HG02610 (cell line): ENCODE measurements around the gene ITGA11.

Experiments used
- ATAC-seq: cut with Tn5 transposase; IDR thresholded peaks from one replicate; pipeline ENCODE4 v1.9.1; 2021; ENCODE audit warnings: mild to moderate bottlenecking, moderate library complexity; ENCODE audit not compliant: unreplicated experiment

ITGA11 gene

DNA sequence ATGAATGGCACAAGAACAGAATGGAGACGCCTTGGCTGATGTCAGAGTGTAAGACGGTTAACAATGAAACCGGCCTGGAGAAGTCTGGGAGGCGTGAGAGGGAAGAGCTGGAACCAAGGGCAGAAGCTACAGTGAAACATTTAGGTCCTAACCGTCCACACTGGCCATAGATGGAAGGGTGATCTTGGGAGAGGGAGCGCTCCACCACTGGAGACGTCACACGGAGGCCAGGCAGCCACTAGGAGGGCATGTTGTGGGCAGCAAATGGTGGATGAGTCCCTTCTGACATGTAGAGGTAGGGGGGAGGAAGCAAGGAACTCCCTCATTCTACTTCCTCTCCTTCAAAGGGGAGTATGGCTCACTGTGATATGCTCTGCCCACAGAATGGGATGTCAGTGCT is 130.7 kb downstream of the ITGA11 start:
- no peak for ATAC-seq

DNA sequence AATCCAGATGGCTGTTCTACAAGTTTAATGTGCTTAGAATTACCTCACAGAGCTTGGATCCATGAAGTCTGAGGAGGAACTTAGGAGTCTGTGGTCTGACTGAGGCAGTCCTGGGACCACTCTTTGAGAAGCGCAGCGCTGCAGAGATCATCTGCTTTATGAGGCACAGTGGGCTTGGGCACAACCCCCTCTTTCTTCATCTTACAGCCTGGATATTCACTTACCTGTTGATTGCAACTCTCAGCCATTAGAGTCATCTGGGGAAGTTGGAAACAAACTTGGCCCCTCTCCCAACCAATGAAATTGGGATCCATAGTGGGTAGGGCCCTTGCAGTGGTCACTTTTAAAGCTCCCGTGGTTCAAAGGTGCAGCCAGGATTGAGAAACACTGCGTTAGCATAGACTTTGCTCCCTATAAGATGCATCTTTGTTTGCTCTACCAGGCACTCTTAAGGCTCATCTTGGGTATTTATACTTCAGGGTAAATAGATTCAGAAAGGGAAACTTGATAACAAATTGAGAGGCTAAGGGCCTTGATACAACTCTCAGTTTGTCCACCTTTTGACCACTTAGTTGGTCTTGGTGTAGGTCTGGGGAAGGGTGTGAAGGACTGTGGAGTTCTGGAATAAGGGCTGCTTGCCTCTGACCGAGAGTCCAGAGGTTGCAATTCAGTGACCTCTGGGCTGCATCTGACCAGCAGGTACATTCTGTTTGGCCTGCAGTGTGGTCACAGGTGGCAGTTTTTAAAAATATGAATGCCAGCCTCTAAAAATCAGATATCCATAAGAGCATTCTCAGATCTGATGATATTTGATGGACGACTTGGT is 131.6 kb downstream of the ITGA11 start:
- no peak for ATAC-seq

DNA sequence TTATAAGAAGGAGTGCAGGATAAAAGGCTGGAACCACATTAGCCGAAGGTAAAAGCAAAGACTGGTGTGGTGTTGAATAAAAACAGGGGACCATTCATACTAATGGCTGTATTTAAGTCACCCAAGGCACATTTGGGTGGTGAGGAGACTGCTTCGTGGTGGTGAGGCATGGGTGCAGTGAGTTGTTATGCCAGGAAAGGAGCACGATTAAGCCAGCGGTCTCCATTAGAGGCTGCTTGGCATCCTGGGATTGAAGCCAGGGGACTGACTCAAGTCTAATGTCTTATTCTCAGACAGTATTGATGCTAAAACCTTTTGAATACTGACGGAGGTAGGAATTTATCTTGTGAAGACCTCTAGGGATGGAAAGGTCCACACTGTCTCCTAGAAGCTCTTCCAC is 132.5 kb downstream of the ITGA11 start:
- no peak for ATAC-seq

DNA sequence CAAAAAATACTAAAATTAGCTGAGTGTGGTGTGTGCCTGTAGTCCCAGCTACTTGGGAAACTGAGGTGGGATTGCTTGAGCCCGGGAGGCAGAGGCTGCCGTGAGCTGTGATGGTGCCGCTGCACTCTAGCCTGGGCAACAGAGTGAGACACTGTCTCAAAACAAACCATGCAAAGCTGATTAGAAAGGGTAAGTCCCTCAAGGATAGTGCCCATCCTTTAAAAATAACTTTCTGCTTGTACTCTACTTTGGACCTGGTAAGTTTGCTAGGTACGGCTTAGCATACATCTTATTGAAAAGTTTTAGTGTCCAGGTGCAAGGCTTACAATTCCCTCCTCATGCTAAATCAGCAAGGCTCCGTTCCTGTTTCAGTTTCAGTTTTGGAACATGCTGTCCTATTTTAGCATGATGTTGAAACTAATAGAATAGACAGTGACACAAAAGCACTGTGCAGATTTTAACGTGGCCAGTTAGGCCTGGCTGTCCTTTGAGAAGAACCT is 133.0 kb downstream of the ITGA11 start:
- ATAC-seq = peak; percentile 80

DNA sequence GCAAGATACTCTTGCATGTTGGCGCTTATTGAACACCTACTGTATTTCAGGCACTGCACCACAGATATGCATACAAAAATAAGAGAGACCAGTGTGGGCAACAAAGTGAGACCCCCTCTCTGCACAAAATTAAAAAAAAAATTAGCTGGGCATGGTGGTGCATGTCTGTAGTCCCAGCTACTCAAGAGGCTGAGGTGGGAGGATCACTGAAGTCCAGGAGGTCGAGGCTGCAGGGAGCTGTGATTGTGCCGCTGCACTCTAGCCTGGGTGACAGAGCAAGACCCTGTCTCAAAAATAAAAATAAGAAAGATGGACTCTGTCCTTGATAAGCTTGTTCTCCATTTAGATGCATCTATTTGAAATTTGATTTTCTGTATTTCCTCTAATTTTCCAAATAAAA is 133.6 kb downstream of the ITGA11 start:
- ATAC-seq = no peak

DNA sequence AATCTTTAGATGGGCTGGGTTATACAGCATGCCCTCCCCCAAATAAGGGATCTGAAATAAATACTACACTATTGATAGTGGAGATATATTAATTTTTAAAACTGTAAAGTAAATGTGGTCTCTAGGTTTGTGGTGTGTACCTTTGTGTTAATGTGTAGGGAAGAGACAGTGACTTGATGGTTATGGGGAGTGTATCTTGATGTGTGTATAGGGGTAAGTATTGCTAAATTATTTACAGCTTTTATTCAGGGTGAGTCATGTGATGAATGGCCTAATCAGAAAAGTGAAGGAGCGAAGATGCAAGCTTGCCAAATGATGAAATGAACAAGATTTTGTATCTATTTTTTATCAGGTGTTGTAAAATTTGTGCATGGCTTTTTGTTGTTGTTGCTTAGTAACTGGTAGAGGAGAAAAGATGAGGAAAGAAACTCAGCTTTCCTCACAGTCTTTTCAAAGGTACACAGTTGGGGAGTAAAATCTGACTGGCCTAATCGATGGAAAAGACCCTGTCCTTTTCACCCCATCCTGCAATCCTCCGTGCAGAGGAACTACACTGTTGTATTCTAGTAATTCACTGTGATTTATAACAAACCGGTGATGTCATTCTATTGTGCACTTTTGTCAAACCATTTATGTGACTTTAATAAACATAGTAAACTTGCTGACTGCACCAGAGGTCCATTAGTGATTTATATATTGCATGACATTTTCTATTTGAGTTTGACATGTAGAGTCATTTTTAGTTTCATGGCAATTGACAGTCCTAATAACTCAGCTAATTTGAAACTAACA is 136.8 kb downstream of the ITGA11 start:
- ATAC-seq = no peak

DNA sequence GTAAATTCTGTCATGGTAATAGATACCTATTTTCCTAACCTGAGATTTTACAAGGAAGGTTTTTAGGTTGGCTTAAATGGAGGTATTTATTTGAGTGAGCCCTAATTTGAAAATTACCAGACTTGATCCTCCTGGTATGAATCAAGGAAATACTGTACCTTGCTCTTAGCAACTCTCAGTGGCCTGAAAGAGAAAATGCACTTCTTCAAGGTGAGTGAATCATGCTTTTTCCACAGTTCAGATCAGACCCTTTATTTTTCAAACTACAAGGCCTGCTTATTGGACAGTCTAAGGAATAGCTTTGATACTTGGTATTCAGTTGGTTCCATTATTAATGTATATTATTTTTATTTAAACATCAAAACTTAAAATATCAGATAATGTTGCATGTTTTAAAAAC is 139.0 kb downstream of the ITGA11 start:
- no peak for ATAC-seq

DNA sequence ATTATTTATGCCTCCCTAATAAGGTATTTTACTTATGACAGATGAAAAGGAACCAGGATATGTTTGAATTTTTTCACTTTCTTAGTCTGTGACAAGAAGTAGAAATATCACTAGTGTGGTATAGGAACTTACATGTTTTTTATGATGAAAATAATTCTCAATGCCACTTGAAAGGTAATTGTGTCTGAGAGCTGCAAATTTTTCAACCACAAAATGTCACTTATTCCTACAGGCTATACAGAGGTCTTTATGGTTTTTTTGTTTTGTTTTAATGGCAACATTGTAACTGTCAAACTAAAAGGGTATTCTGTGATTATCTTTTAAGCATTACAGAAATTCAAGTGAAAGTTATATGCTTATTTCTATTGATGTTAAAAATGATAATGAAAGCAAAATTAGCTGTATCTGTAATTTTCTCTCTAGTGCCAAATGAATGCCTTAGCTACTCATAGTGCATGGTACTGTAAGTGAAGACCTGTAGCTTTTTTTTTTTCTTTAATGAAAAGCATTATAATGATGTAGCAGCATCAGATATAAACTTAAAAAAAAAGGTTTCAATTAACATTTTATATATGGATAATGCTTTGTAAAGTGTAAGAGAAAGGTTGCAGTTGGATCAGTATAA is 139.7 kb downstream of the ITGA11 start:
- no peak for ATAC-seq

DNA sequence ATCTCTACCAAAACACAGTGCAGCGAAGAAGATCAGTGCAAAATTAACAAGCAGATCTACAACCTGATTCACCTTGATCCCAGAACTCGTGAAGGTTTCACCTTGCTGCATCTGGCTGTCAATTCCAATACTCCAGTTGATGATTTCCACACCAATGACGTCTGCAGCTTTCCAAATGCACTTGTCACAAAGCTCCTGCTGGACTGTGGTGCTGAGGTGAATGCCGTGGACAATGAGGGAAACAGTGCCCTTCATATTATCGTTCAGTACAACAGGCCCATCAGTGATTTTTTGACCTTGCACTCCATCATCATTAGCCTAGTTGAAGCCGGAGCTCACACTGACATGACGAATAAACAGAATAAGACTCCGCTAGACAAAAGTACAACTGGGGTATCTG is 141.2 kb downstream of the ITGA11 start:
- no peak for ATAC-seq

DNA sequence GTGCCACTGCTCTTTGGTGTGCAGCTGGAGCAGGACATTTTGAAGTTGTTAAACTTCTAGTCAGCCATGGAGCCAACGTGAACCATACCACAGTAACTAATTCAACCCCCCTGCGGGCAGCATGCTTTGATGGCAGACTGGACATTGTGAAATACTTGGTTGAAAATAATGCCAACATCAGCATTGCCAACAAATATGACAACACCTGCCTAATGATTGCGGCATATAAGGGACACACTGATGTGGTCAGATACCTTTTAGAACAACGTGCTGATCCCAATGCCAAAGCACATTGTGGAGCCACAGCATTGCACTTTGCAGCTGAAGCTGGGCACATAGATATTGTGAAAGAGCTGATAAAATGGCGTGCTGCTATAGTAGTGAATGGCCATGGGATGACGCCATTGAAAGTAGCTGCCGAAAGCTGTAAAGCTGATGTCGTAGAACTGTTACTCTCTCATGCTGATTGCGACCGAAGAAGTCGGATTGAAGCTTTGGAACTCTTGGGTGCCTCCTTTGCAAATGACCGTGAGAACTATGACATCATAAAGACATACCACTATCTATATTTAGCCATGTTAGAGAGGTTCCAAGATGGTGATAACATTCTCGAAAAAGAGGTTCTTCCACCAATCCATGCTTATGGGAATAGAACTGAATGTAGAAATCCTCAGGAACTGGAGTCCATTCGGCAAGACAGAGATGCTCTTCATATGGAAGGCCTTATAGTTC is 142.2 kb downstream of the ITGA11 start:
- no peak for ATAC-seq

DNA sequence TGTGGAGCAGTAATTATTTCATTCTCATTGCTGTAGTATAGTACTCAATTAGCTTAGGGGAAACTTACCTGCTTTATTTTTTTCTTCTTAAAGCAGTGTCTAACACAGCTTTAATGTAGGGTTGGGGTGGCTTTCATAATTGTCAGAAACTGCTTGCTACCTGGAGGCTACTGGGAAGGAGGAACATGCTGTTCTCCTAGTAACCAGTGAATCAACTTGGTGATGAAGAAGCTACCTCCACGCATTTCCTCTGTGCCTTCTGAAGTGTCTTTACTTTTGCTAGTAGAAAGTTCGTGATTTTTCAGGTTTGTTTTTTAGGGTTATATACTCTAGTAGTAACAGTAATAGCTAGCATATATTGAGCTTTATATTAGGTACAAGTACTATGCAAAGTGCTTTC is 142.9 kb downstream of the ITGA11 start:
- no peak for ATAC-seq

DNA sequence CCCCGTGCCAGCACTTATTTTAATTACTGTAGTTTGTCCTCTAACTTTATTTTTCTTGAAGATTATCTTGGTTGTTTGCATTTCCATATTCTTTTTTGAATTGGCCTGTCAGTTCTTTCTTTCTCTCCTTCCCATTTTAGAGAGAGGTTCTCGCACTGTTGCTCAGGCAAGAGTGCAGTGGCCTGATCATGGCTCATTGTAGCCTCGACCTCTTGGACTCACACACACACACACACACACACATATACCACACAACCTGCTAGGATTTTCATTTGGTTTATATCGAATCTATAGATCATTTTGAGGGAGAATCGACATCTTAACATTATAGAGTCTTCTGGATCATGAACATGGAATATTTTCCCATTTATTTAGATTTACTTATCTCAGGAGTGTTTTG is 145.7 kb downstream of the ITGA11 start:
- no peak for ATAC-seq

DNA sequence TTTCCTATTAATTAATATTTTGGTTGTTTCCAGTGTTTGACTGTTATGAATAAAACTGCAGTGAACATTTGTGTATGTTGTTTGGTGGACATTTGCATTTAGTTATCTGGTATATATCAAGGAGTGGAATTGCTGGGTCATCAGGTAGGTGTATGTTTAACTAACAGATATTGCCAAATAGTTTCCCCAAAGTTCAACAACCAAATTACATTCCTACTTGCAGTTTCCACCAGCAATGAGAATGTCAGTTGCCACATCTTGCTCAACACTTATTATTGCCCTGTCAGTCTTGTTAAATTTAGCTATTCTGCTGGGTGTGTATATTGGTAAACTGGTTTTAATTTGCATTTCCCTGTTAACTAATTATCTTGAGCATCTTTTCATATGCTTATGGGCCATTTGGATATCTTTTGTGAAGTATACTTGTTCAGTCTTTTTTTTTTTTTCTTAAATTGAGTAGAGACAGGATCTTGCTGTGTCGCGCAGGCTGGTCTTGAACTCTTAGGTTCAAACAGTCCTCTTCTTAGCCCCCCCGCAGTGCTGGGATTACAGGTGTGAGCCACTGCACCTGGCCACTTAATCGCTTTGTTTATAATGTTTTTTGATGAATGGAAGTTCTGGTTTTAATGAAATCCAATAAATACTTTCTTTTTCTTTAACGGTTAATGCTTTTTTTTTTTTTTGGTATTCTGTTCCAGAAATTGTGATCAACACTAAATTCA is 146.5 kb downstream of the ITGA11 start:
- ATAC-seq = no peak

DNA sequence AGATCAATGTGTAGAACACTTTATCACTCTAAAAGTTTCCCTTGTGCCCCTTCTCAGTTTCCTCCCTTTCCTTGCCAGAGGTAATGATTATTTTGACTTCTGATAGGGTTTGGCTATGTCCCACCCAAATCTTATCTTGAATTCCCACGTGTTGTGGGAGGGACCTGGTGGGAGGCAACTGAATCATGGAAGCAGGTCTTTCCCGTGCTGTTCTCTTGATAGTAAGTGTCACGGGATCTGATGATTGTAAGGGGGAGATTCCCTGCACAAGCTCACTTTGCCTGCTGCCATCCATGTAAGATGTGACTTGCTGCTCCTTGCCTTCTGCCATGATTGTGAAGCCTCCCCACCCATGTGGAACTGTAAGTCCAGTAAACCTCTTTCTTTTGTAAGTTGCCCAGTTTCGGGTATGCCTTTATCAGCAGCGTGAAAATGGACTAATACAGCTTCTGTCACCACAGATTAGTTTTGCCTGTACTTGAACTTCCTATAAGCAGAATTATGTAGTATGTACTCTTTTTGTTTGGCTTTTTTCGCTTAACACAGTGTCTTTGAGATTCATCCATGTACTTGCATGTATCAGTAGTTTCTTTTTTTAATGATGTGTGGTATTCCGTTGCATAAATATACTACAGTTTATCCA is 147.2 kb downstream of the ITGA11 start:
- no peak for ATAC-seq

DNA sequence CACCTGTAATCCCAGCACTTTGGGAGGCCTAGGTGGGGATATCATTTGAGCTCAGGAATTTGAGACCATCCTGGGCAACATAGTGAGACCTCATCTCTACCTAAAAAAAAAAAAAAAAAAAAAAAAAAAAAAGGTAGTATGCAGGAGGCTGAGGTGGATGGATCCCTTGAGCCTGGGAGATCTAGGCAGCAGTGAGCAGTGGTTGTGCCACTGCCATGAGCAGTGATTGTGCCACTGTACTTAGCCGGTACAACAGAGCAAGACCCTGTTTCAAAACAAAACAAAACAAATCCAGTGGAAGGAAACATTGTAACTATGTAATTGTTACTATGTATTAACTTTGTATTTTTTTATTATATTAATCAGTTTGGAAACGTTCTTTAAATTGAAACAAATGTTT is 148.6 kb downstream of the ITGA11 start:
- ATAC-seq = no peak

DNA sequence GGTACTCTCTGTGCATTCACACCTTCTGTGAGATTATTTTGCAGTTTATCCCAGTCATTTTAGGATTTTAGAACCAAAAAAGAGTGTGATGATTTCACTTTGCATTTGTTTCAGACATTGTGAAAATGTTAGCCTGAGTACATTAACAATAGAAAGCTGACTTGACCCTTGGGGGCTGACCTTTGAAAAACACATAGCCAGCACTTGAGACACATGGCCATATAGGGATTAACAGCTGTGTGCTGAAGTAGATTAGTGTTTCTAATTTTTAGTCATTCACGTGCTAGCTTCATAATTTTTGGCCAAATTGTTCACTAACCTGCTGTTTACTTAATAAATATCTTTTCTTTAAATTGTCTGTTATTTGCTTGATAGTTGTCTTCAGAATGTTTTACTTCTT is 151.0 kb downstream of the ITGA11 start:
- ATAC-seq = no peak

DNA sequence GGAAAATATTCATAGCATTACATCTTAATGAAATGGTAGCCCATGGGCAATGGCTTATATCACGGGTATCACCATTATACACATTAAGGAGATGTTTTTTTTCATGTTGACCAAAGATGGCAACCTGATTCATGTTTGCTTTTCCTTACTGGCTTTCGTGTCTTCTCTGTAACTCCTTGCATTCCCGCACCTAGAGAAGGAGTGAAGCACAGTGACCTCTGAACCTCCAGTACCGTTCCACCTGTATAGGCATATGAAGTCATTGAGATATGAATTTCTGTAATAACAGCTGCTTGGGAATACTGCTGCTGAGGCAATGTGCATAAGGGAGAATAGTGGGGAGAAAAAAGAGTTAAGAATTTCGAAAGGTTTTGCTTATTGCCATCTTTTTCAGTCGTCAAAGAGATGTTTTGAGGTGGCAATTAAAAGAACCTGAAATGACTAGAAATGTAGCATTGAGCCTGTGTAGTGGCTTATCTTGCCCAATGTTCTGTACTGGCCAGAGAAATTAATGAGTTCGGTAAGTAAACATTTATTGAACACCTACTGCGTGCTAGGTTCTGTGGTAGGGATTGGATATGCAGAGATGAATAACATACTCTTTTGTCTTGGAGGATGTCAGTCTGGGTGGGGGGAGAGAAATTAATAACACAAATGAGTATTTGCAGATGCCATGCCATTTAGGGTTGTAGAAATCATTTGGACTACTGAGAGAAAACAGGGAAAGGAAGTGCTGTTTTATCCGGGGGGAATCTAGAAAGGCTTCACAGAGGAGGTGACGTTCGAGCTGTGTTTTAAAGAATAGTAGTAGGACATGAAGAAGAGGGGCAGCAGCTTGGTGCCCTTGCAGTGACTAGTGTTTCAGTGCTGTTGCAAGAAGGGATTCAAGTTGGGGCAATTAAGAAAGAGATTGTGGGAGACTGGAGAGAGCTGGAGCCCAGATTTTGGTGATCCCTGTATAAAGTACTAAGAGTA is 151.9 kb downstream of the ITGA11 start:
- ATAC-seq = no peak

DNA sequence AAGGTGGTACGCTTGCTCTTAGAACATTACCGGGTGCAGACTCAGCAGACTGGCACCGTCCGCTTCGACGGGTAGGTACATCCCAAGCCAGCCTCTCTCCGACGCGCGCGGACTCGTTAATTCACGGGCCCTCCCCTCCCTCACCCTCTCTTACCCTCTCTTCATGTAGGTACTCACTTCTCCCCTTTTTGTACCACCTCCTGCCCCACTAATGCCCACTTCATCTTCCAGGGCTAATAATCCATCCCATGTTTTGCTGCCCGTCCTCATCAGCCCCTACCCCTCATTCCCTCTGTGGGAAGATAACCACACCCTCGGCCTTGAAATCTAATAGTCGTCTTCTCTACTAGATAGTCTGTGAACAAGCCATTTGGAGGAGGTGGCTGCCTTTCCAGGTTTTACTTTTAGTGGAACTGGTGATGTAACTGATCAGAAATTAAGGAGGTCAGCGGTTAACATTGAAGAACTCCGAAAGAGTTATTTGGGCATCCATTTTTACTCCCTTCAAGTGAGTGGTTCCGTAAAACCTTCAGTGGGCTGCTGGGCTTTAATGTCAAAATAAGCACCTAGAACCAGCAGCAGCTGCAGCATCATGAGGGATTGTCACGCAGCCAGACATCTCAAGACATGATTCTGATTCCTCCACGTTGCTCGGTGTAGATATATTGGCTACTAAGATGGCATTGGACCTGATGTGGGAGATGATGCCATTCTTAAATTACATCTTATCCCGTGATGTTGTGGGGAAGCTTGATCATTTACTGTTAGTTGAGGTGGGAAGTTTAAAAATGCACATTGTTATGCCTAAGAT is 153.2 kb downstream of the ITGA11 start:
- no peak for ATAC-seq
